Activated CD4-positive, CD25-positive, alpha-beta regulatory T cell treated with anti-CD3 and anti-CD28 coated beads, Interleukin-2, amount 50 U/mL, for 24 hours (primary cell): ENCODE data around the gene ZNF385C.
A peak's percentile ranks its signal among the peaks of the same experiment; 100 is the strongest.
"Not testable (repeated sequence)": the region's sequence is repeated elsewhere in the genome, so short reads cannot be mapped to it uniquely, and the experiment has no call there.

Experiments
- ATAC-seq, 2 donors: fragments of 150-1000 bp; cut with Tn5 transposase; one replicate each; pipeline ENCODE4 v1.10.0; 2021; ENCODE audit warnings: mild to moderate bottlenecking in 1 of 2, moderate library complexity in 1 of 2

Gene ZNF385C

DNA sequence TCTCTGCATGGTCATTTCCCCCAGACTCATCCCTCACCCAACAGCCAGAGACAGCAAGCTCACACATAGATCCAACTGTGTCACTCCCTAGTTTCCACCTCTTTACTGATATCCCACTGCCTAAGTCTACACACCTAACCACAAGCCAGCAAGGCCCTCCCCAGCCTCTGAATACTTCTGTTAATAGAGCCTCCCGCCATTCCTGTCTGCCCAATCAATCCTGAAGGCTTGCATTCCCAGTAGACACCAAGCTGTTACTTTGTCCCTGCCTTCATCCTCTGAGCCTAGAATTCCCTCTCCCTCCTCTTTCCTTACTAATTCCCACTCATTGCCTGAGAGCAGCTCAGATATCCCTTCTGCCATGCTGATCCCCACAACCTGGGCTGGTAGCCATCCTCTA, 52.6 kb downstream of the ZNF385C start:
- ATAC-seq, result no peak

DNA sequence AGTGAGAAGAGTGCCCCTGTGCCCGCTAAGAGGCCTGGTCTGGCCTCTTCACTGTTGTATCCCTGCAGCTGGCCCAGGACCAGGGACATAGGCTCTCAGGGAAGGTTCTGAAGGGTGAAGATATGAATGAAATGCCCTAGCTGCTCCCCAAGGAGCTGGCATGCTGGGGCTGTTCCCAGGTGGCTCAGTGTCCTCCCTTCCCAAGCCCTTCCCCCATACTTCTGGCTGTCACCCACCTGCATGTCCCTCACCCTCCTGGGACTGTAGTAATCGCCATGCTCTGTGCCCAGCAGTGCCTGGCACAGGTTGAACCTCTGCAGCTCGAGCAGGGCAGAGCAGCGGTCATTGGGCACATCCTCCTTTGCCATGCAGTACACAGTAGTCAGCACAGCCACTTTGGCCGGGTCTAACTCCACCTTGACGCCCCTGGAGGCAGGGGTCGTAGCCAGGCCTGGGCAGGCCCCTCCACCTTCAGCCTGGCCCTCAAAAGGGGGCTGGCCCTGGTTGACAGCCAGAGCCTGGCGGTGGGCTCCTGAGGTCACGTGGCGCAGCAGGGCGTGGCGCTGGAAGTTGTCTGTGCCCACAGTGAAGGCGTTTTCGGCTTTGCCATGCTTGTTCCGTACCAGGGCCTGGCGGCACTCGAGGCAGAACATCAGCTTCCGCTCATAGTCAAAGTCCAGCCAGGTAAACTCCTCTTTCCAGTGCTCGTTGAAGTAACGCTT, 55.5 kb downstream of the ZNF385C start:
- no peak for ATAC-seq

DNA sequence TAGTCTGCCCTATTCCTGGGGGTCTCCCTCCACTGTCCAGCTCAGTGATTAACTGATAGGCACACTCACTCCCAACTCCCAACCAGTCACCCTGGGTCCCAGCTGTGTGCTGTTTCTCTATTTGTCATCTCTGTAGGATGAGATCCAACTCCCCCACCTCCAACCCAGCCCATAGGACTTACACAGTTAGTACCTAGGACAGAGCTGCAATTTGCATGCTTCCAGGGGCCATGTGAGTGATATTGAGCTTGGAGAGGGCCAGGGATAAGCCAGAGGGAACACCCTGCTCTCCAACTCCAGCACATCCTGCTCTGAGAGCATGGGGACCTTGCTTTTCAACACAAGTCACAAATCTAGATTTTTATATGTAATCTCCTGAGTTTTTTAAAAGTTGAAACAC, 56.7 kb downstream of the ZNF385C start:
- ATAC-seq, result no peak

- no peak for ATAC-seq
Observed at GRCh38 chr17:42040818-42041217, 57.5 kb downstream of the ZNF385C start.

DNA sequence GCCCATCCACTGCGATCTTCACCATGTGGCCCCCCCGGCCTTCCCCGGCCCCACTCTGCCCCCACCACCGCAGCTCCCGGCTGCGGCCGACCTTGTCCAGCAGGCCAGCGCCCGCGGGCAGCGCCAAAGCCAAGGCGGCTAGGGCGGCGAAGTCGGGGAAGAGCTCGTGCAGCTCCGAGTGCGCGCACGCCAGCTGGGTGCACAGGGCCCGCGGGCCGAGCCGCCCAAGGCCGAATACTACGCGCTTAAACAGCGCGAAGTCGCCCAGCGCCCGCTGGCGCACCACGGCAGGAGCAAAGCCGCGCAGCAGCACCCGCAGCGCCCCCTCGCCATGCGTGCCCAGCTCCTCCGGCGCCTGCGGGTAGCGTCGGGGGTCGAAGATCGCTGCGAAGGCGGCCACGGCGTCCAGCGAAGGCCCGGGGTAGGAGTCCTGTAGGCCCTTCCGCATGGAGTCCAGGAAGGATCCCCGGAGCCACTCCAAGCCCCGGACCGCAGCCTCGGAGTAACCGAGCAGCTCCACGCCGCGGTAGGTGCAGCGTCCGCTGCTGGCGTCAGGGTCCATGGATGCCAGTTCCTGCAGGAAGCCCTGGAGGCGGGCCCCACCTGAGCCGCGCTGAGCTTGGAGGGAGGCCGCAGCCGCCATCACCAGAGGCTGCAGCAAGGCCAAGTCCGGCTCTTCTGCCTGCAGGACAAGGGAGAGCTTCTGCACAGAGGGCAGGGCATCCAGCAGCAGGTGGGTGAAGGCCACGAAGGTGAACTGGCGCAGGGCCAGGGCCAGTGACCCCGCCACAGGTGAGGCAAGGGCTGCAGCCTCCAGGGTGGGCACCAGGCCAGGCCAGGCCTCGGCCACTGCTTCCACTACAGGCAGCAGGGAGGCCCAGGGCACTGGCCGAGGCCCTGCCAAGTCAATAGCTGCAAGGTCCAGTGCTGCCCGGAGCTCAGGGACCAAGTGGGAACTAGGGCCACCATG, 58.2 kb downstream of the ZNF385C start:
- ATAC-seq, result no peak

DNA sequence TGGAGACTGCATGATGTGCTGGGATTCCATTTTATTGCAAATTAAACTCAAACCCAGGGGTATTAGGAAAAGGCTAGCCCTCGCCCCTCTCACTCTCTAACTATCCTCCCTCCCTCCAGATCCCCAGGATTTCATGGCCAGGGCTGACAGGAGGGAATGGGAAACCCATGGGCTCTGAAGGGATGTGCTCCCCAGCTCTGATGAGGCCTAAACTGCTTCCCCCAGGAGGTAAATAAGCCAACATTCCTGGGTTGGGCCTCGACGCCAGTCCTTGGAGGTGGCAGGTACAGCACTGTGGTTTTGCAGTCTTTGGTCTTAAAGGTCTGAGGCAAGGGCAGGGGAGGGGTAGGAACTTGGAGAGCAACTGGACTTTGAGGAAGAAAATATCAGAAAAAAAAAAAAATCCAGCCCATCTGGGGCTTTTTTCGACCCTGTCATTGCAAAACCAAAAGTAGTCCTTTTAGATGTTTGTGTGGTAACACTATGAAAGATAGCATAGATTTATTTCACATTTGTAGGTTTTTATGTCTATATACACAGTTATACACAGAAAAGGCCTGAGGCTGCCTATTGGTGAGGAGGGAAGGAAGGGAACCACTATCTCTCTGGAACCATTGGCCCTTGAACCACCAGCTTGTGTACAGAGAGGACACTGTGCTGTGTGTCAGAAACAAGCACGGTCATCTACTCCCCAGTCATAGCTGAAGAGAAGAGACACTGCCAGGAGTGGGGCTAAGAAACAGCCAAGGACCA, 59.9 kb downstream of the ZNF385C start:
- peak in 1 of 2 donors; percentile 15 for ATAC-seq

- no peak for ATAC-seq
Observed at GRCh38 chr17:42034059-42034458, 64.2 kb downstream of the ZNF385C start.

- no peak for ATAC-seq
Observed at GRCh38 chr17:42031584-42031983, 66.7 kb downstream of the ZNF385C start.

DNA sequence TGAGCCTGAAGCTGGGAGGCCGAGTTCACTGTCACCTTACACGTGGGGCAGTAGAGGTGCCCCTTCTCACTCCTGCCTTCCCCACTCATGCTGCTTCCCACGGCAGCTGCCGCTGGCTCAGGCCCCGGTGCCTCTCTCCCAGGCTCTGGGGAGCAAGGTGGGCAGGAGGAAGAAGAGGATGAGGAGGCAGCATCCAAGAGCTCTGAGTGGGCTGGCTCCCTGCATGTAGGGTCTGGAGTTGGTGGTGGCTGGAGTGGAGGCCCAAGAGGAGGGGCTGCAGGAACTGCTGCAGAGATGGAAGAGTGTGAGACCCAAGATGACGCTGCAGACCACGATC, 69.5 kb downstream of the ZNF385C start:
- no peak for ATAC-seq

GRCh38 chr17:42027961-42028790, 70.1 kb downstream of the ZNF385C start:
- ATAC-seq, result no peak

- ATAC-seq, result no peak
Observed at GRCh38 chr17:42027590-42027889, 70.7 kb downstream of the ZNF385C start.

- no peak for ATAC-seq
Observed at GRCh38 chr17:42026857-42027589, 71.2 kb downstream of the ZNF385C start.

DNA sequence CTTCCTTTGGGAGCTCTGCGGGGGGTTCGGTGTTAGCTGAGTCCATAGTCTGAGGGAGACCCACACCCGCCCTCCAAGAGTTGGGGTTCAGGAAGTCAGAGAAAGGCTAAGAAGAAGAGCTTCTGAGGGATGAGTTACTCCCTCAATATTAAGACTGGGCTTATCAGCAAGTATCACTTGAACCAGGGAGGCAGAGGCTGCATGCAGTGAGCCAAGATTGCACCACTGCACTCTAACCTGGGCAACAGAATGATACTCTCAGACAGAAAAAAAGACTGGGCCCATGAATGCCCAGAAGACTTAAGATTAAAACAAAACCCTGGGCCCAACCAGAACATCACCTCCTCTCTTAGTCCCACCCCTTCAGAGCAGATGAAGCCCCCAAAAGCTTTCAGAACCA, 72.3 kb downstream of the ZNF385C start:
- ATAC-seq, result no peak

DNA sequence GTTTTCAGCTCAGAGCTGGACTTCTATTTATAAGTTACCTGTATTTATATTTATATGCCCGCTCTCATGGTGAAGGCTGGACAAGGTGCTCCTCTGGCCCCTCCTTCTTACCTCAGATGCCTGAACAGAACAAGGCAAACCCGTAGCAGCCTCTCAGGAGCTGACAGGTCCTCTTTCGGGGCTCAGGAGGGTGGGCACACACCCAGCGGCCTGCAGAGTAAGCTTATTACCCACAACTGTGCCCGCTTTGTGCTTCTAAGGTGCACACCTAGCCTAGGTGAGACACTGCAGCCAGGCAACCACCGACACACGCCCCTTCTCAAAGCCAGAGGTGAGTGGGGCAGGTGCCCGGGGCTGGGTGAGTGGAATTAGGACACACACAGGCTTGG, 73.1 kb downstream of the ZNF385C start:
- no peak for ATAC-seq

- ATAC-seq, result no peak
Observed at GRCh38 chr17:42023524-42024349, 74.5 kb downstream of the ZNF385C start.

- not testable (repeated sequence) for ATAC-seq
Observed at GRCh38 chr17:42020845-42021244, 77.4 kb downstream of the ZNF385C start.

GRCh38 chr17:42019509-42020404, 78.5 kb downstream of the ZNF385C start, which contains the start of gene NKIRAS2:
NKIRAS2 (plus strand) TSS chr17:42020090; CDS start chr17:42021578, 1,488 bp downstream.
- ATAC-seq, result peak; percentile 71 to 75

- ATAC-seq, result no peak
Observed at GRCh38 chr17:42018988-42019387, 79.3 kb downstream of the ZNF385C start.

DNA sequence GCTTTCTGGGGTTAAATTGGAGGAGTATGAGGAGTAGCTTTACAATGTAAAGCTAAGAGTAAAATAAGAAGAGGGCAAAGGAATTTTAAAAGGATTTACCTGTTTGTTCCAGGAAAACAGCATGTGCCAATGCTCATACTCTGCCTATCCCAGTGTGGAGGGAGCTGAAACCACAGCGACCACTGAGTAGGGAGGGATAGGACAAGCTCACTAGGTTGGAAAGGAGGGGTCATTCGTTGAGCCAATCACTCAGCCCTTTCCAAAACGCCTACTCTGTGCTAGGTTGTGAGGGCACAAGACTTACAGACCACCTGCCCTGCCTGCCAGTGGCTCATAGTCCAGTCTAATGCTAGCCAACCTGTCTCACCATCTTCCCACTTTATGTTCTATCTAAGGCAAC, 79.9 kb downstream of the ZNF385C start:
- ATAC-seq, result no peak

GRCh38 chr17:42017866-42018200, 80.4 kb downstream of the ZNF385C start:
- peak; percentile 2 to 3 for ATAC-seq
